Measurements from ENCODE around the gene PLAGL1.
"Not testable (repeated sequence)": the region's sequence is repeated elsewhere in the genome, so short reads cannot be mapped to it uniquely, and the experiment has no call there.

PLAGL1 gene, protein sequence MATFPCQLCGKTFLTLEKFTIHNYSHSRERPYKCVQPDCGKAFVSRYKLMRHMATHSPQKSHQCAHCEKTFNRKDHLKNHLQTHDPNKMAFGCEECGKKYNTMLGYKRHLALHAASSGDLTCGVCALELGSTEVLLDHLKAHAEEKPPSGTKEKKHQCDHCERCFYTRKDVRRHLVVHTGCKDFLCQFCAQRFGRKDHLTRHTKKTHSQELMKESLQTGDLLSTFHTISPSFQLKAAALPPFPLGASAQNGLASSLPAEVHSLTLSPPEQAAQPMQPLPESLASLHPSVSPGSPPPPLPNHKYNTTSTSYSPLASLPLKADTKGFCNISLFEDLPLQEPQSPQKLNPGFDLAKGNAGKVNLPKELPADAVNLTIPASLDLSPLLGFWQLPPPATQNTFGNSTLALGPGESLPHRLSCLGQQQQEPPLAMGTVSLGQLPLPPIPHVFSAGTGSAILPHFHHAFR

GRCh38 chr6:144008120-144008811 is at the start of gene PLAGL1:
Gene PLAGL1, minus strand, starts transcription at chr6:144008259. Its CDS starts 60,123 bp downstream, at chr6:143948136.
- no peaks in the 10 kb centered on the region for H3K36me3 ChIP-seq (ENCODE audit: control insufficient read depth, insufficient read depth, low read length, severe bottlenecking)
- peak within 1 kb of the TSS; percentile 90 for H3K9ac ChIP-seq (ENCODE audit: low read length)
- H3K4me1 ChIP-seq (ENCODE audit: control insufficient read depth, insufficient read depth, low read length): peaks cover 23% of the 10 kb centered on the region
- peak; percentile 84 for DNase-seq (ENCODE audit: low read depth)
- H3K9me3 ChIP-seq (ENCODE audit: control insufficient read depth, low read length): no peaks in the 10 kb centered on the region
- H3K4me3 ChIP-seq (ENCODE audit: low read length): peak within 1 kb of the TSS; percentile 90
- H3K27me3 ChIP-seq (replicated peaks; ENCODE audit: control insufficient read depth, insufficient read depth, low read length): no peaks in the 10 kb centered on the region

GRCh38 chr6:144055121-144055931 is 47.3 kb upstream of the PLAGL1 start:
- no peak for DNase-seq (ENCODE audit: low read depth)
- Histone ChIP-seq H3K4me1 (ENCODE audit: control insufficient read depth, insufficient read depth, low read length) (no peaks in the 10 kb centered on the region), H3K27me3 (replicated peaks; ENCODE audit: control insufficient read depth, insufficient read depth, low read length) (no peaks in the 10 kb centered on the region), H3K9me3 (ENCODE audit: control insufficient read depth, low read length) (no peaks in the 10 kb centered on the region), H3K9ac (ENCODE audit: low read length) (no peak overlapping the region), H3K4me3 (ENCODE audit: low read length) (no peak overlapping the region), H3K36me3 (ENCODE audit: control insufficient read depth, insufficient read depth, low read length, severe bottlenecking) (no peaks in the 10 kb centered on the region)

GRCh38 chr6:144053601-144054000 is 45.5 kb upstream of the PLAGL1 start:
- no peaks in the 10 kb centered on the region for H3K36me3 ChIP-seq (ENCODE audit: control insufficient read depth, insufficient read depth, low read length, severe bottlenecking)
- H3K9me3 ChIP-seq (ENCODE audit: control insufficient read depth, low read length): peaks cover 5% of the 10 kb centered on the region
- H3K4me1 ChIP-seq (ENCODE audit: control insufficient read depth, insufficient read depth, low read length): no peaks in the 10 kb centered on the region
- no peak overlapping the region for H3K9ac ChIP-seq (ENCODE audit: low read length)
- no peak for DNase-seq (ENCODE audit: low read depth)
- no peaks in the 10 kb centered on the region for H3K27me3 ChIP-seq (replicated peaks; ENCODE audit: control insufficient read depth, insufficient read depth, low read length)
- H3K4me3 ChIP-seq (ENCODE audit: low read length): no peak overlapping the region

DNA sequence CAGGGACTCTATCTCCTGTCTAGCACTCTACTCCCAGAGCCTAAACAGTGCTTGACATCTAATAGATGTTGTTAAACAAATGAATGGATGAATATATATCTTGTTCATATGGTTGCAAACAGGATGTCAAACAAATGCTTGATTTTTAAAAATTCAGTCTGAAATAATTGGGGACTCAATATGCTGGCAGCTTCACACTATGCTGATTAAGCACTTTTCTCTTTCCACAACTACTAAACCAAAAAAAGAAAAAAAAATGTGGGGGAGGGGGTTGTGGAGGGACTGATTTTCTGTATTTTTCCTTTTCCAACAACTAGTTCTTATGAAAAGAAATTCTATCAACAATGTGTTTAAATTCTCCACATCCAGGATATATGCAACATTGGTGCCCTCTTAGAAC is 44.4 kb upstream of the PLAGL1 start:
- Histone ChIP-seq H3K4me3 (ENCODE audit: low read length) (no peak overlapping the region), H3K9ac (ENCODE audit: low read length) (no peak overlapping the region), H3K36me3 (ENCODE audit: control insufficient read depth, insufficient read depth, low read length, severe bottlenecking) (no peaks in the 10 kb centered on the region), H3K9me3 (ENCODE audit: control insufficient read depth, low read length) (peaks cover 8% of the 10 kb centered on the region), H3K4me1 (ENCODE audit: control insufficient read depth, insufficient read depth, low read length) (no peaks in the 10 kb centered on the region), H3K27me3 (replicated peaks; ENCODE audit: control insufficient read depth, insufficient read depth, low read length) (no peaks in the 10 kb centered on the region)
- no peak for DNase-seq (ENCODE audit: low read depth)

DNA sequence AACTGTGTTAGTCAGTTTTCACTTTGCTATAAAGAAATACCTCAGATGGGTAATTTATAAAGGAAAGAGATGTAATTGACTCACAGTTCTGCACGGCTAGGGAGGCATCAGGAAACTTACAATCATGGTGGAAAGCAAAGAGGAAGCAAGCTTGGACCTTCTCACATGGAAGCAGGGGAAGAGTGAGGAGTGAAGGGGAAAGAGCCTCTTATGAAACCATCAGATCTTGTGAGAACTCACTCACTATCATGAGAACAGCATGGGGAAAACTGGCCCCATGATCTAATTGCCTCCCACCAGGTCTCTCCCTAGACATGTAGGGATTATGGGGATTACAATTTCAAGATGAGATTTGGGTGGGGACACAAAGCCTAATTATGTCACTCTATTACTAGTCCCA is 41.3 kb upstream of the PLAGL1 start:
- Histone ChIP-seq H3K4me3 (ENCODE audit: low read length) (no peak overlapping the region), H3K36me3 (ENCODE audit: control insufficient read depth, insufficient read depth, low read length, severe bottlenecking) (no peaks in the 10 kb centered on the region), H3K9me3 (ENCODE audit: control insufficient read depth, low read length) (peaks cover 8% of the 10 kb centered on the region), H3K27me3 (replicated peaks; ENCODE audit: control insufficient read depth, insufficient read depth, low read length) (no peaks in the 10 kb centered on the region), H3K9ac (ENCODE audit: low read length) (no peak overlapping the region), H3K4me1 (ENCODE audit: control insufficient read depth, insufficient read depth, low read length) (no peaks in the 10 kb centered on the region)
- no peak for DNase-seq (ENCODE audit: low read depth)

- Histone ChIP-seq H3K9me3 (ENCODE audit: control insufficient read depth, low read length) (peaks cover 8% of the 10 kb centered on the region), H3K9ac (ENCODE audit: low read length) (no peak overlapping the region), H3K27me3 (replicated peaks; ENCODE audit: control insufficient read depth, insufficient read depth, low read length) (no peaks in the 10 kb centered on the region), H3K36me3 (ENCODE audit: control insufficient read depth, insufficient read depth, low read length, severe bottlenecking) (no peaks in the 10 kb centered on the region), H3K4me3 (ENCODE audit: low read length) (no peak overlapping the region), H3K4me1 (ENCODE audit: control insufficient read depth, insufficient read depth, low read length) (no peaks in the 10 kb centered on the region)
- no peak for DNase-seq (ENCODE audit: low read depth)
These were observed 39.6 kb upstream of the PLAGL1 start for GRCh38 chr6:144047688-144048087.

GRCh38 chr6:144046672-144047071 is 38.6 kb upstream of the PLAGL1 start:
- H3K9ac ChIP-seq (ENCODE audit: low read length); H3K27me3 ChIP-seq (replicated peaks; ENCODE audit: control insufficient read depth, insufficient read depth, low read length); H3K4me1 ChIP-seq (ENCODE audit: control insufficient read depth, insufficient read depth, low read length); H3K4me3 ChIP-seq (ENCODE audit: low read length); H3K36me3 ChIP-seq (ENCODE audit: control insufficient read depth, insufficient read depth, low read length, severe bottlenecking); H3K9me3 ChIP-seq (ENCODE audit: control insufficient read depth, low read length); DNase-seq (ENCODE audit: low read depth): not testable (repeated sequence)

- not testable (repeated sequence) for DNase-seq (ENCODE audit: low read depth); H3K4me3 ChIP-seq (ENCODE audit: low read length); H3K36me3 ChIP-seq (ENCODE audit: control insufficient read depth, insufficient read depth, low read length, severe bottlenecking); H3K9ac ChIP-seq (ENCODE audit: low read length); H3K4me1 ChIP-seq (ENCODE audit: control insufficient read depth, insufficient read depth, low read length); H3K9me3 ChIP-seq (ENCODE audit: control insufficient read depth, low read length); H3K27me3 ChIP-seq (replicated peaks; ENCODE audit: control insufficient read depth, insufficient read depth, low read length)
These were observed 36.9 kb upstream of the PLAGL1 start for GRCh38 chr6:144044989-144045388.

DNA sequence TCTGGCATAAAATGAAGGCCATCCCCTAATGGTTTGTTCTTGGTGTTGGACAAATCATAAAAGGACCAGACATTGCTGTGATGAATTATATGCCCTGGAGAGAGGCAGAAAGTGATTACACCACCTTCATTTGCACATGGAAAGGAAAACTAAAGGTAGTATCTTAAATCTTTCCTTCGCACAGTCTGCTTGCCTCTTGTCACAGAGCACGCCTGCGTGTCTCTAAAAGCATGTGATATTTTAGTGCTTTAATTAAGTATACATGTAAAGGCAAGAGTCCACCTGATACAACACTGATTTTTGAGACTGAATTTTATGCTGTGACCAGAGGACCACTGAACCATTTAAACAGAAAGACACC is 28.8 kb upstream of the PLAGL1 start:
- Histone ChIP-seq H3K36me3 (ENCODE audit: control insufficient read depth, insufficient read depth, low read length, severe bottlenecking) (no peaks in the 10 kb centered on the region), H3K9me3 (ENCODE audit: control insufficient read depth, low read length) (peaks cover 4% of the 10 kb centered on the region), H3K9ac (ENCODE audit: low read length) (peak overlapping the region; percentile 65), H3K4me1 (ENCODE audit: control insufficient read depth, insufficient read depth, low read length) (peaks cover 35% of the 10 kb centered on the region), H3K4me3 (ENCODE audit: low read length) (peak overlapping the region; percentile 76), H3K27me3 (replicated peaks; ENCODE audit: control insufficient read depth, insufficient read depth, low read length) (no peaks in the 10 kb centered on the region)
- no peak for DNase-seq (ENCODE audit: low read depth)

GRCh38 chr6:144036064-144036834 is 28.2 kb upstream of the PLAGL1 start:
- peak; percentile 69 for DNase-seq (ENCODE audit: low read depth)
- peaks cover 35% of the 10 kb centered on the region for H3K4me1 ChIP-seq (ENCODE audit: control insufficient read depth, insufficient read depth, low read length)
- peak overlapping the region; percentile 76 for H3K4me3 ChIP-seq (ENCODE audit: low read length)
- no peaks in the 10 kb centered on the region for H3K36me3 ChIP-seq (ENCODE audit: control insufficient read depth, insufficient read depth, low read length, severe bottlenecking)
- peaks cover 4% of the 10 kb centered on the region for H3K9me3 ChIP-seq (ENCODE audit: control insufficient read depth, low read length)
- no peaks in the 10 kb centered on the region for H3K27me3 ChIP-seq (replicated peaks; ENCODE audit: control insufficient read depth, insufficient read depth, low read length)
- H3K9ac ChIP-seq (ENCODE audit: low read length): peak overlapping the region; percentile 65
